Suppressor macrophage (primary cell): Measurements from ENCODE around the gene CDPF1.
"Not testable (repeated sequence)": the region's sequence is repeated elsewhere in the genome, so short reads cannot be mapped to it uniquely, and the experiment has no call there.

Experiments used
- DNase-seq, 4 experiments: peaks; one replicate each; pipeline ENCODE4 v3.0.0-alpha.2; 2020 to 2022

Gene CDPF1

GRCh38 chr22:46281866-46282678 is 32.0 kb upstream of the CDPF1 start:
- DNase-seq = no peak

GRCh38 chr22:46280999-46281623 is 31.0 kb upstream of the CDPF1 start:
- DNase-seq = peak; percentile 17 to 70 (median 46)

DNA sequence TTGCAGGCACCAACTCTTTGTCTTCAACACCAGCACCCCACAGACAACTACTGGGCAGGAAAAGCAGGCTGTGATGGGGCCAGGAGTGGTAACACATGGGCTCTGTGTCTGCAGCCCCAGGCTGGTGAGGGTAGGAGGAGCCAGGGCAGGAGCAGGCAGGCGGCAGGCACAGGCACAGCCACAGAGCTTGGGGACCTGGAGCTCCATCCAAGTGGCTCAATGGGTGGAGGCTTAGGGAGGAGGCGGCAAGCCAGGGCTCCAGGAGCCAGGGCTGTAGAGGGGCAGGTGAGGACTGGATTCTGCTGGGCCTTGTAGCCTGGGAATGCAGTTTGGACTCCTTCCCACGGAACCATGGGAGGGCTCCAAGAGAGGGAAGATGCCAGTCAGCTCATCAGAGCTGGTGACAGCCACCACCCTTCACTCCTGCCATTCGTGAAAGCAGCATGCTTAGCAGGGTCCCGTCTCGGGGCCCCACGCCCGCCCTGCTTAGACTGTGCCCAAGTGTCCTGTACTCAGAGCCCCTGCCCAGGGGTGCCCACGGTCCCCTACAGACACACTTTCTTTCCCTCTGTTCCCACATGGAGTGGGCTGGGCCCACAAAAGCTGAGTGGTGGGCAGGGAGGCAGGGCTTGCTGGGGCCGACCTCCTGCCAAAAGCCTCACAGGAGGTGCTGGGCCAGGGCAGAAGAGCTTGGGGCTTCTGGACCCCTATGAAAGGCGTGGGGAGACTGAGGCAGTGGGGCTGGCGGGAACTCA is 30.1 kb upstream of the CDPF1 start:
- no peak for DNase-seq

GRCh38 chr22:46278656-46279645 is 28.9 kb upstream of the CDPF1 start:
- DNase-seq = no peak

GRCh38 chr22:46276563-46276962 is 26.5 kb upstream of the CDPF1 start:
- no peak for DNase-seq

GRCh38 chr22:46275455-46276122 is 25.5 kb upstream of the CDPF1 start:
- peak in 1 of 4 experiments; percentile 22 for DNase-seq

- no peak for DNase-seq
Observed at GRCh38 chr22:46274381-46274780, 24.3 kb upstream of the CDPF1 start.

DNA sequence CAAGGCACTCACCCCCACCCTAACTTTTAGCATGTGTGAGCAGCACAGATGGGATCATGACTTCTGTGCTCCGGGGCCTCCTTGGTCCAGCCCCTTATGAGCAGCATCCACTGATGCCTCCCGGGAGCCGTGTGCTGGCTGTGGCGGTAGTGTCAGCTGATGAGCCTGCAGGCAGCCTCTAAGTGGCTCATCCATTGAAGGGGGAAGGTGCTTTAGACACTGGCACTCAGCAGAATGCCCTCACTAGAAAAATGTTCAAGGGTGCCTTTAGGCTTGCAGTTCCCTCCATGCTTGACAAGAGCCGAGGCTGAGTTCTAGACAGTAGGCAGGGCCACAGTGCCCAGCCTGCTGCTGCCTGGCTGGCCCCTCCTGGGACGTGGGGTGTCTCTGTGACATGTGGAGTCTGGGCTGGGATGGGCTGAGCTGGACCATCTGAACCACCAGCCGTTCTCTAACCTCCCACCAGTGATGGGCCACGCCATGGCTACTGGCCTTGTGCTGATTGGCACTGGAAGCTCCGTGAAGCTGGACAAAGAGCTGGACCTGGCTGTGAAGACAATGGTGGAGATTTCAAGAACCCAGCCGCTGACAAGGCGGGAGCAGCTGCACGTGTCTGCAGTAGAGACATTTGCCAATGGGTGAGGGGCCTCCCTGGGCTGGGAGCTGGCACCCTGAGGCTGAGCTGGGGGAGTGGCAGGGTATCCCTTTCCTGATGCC is 23.5 kb upstream of the CDPF1 start:
- DNase-seq = no peak

DNA sequence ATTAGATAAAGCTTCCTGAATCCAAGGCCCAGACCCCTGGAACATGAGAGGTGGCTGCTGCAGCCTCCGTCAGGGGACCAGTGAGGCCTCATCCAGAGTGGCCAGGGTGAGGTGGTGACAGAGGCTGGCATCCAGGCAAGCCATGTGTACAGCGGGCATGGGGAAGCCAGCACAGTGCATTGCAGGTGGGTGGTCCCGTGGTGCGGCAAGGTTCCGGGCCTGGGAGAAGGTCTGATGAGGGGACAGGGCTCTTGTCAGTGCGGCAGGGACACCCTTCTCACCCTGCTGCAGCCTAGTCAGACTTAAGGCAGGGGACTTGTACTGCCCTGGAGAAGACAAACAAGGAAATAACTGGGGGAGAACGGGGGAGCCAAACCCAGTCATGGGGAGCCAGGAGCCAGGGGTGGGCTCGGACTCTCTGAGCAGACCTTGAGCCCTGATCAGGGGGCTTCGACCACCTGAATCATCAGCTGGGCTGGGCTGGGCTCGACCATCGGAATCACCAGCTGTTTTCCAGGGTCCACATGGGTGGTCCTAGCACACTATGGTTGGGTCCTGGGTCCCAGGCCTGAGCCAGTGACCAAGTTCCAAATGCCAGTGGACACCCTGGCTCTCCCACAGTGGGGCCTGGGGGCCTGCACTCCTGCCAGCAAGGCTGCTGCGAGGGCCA is 22.8 kb upstream of the CDPF1 start:
- DNase-seq = no peak

- no peak for DNase-seq
Observed at GRCh38 chr22:46272196-46272595, 22.1 kb upstream of the CDPF1 start.

GRCh38 chr22:46269564-46269963 is 19.5 kb upstream of the CDPF1 start:
- no peak for DNase-seq

DNA sequence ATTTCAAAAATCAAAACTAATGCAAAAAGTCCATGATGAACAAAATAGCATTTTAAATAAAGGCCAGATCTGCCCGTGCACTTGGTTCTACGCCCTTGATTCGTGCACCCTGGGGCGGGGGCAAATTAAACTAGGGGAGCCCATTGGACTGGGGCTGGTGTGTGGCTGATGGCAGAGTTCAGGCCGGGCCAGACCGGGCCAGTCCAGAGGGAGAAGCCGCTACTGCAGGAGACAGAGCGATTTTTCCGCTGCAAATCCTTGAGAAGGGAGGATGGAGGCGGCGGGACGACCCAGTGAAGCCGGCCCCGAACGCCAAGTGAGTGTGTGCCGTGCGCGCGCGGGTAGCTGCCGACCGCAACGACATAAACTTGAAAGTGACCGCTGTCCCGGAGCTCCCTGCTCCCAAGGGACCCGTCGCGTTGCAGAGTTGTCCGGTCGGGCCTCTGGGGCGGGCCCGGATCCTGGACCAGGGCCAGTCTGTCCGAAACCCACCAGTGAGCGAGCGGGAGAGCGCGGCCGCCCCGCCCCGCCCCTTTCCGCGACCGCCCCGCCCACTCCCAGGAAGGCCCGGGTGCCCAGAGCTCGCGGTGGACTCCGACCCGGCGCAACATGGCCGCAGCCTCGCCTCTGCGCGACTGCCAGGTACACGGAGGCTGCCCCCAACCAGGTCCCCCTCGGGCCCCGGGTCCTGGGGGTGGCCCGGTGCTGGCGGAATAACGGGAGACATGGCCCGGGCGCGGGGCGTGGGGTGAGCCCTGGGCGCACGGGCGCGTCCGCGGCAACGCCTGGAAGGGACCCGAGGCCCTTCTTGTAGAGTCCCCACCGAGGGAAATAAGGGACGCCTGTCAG is 17.6 kb upstream of the CDPF1 start, which contains the start of gene TTC38:
Gene TTC38, plus strand, starts transcription at position 578 of the 849 bp plus-strand sequence. Its CDS starts 32 bp downstream, at position 610.
- DNase-seq = peak; percentile 86 to 95 (median 90)

DNA sequence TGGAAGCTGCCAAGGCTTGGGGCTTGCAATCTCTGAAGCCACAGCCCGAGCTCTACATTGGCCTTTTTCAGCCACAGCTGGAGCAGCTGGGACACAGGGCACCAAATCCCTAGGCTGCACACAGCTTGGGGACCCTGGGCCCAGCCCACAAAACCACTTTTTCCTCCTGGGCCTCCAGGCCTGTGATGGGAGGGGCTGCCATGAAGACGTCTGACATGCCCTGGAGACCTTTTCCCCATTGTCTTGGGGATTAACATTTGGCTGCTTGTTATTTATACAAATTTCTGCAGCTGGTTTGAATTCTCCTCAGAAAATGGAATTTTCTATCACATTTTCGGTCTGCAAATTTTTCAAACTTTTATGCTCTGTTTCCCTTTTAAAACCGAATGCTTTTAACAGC is 15.5 kb upstream of the CDPF1 start:
- DNase-seq = not testable (repeated sequence)

DNA sequence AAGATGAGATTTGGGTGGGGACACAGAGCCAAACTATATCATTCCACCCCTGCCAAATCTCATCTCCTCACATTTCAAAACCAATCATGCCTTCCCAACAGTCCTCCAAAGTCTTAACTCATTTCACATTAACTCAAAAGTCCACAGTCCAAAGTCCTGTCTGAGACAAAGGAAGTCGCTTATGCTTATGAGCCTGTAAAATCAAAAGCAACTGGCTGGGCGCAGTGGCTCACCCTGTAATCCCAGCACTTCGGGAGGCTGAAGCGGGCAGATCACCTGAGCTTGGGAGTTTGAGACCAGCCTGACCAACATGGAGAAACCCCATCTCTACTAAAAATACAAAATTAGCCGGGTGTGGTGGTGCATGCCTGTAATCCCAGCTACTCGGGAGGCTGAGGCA is 14.4 kb upstream of the CDPF1 start:
- not testable (repeated sequence) for DNase-seq

DNA sequence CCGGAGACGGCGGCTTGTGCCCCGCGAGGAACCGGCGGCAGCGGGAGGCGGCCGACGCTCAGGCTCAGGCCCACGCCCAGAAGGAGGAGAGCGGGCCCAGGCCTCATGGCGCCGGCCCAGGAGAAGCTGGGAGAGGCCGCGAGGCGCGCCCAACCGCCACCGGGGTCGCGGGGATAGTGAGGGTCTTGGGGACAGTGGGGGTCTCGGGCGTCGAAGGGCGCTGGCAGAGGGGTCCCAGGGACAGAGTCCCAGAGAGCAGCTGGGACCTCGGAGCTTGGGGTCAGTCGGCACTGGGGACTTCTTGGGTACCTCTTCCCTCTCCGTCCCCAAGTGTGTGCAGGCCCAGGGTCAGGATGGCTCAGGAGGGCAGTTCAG is 13.1 kb upstream of the CDPF1 start, which contains the start of gene PKDREJ:
Gene PKDREJ, minus strand, starts transcription at position 128 of the 375 bp plus-strand sequence. Its CDS starts 21 bp downstream, at position 107.
- DNase-seq = no peak

DNA sequence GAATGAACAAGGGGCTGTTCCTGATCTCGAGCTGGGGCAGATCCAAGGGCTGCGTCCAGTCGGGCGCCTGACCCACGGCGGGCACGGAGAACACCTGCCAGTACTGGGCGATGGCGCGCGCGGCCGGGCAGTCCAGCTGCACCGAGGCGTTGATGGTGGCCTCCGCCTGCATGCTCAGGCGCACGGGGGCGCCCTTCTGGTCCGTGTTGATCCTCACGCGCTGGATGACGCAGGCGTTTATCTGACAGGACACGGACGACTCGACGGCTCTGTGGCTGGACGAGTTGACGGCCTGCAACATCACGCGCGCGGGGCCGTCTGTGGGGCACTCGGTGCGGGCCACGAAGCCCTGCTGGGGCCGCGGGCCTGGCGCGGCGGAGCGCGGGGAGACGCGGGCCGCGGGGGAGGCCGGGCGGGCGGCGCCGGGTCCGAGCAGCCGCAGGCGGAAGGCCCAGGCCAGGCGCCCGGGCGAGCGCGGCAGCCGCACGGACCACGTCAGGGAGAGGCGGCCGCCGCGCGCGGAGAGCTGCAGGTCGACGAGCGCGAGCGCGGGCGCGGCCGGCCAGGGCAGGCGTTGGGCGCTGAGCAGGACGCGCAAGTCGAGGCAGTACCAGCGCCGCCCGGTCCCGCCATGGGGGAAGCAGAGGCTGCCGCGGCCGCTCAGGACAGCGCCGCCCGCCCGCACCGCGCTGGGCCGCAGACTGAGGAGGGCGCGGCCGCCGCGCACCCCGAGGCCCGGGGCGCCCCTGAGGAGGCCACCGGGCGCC is 12.5 kb upstream of the CDPF1 start:
- DNase-seq = peak; percentile 76 to 83 (median 76)

DNA sequence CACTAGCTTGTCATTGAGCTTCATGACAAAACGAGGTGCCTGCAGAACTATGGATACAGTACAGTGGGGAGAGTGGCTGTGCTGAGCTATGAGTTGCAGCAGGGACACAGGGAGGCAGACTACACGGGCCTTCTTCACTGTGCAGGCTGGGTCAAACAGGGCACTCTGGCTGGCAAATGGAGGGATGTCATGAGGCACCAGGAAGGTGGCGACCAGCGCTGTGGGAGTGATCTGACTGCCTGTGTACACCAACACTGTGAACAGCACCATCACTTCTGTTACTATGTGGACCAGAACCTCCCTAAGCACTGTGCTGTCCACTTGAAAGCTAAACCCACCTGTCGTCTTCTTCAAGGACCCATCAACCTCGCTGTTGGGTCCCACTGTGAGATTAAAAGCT is 9.9 kb upstream of the CDPF1 start:
- no peak for DNase-seq

- peak; percentile 38 to 60 (median 44) for DNase-seq
Observed at GRCh38 chr22:46259374-46259773, 9.3 kb upstream of the CDPF1 start.
